B cell (primary cell): Measurements from ENCODE around the gene CUZD1. TPM values are rescaled to one million over a fixed set of nuclear protein-coding genes. Genes with fewer than 3 reads are reported as not detected.

Experiments used
- ATAC-seq: fragments of 200-7000 bp; cut with Tn5 transposase; one replicate; pipeline ENCODE4 v1.10.0; 2021; ENCODE audit warnings: low read depth, mild to moderate bottlenecking, moderate number of reproducible peaks, moderate library complexity
- CTCF ChIA-PET: fragments of 350-600 bp; sonication (Branson Sonifier 250); formaldehyde crosslinking; loops from one replicate; lab custom pipeline; 2021; ENCODE audit warnings: antibody characterized with exemption, inconsistent platforms; lab: Charles Lee
- POLR2A ChIA-PET: fragments of 350-600 bp; sonication (Branson Sonifier 250); formaldehyde crosslinking; loops from one replicate; lab custom pipeline; 2021; ENCODE audit warnings: antibody characterized with exemption; lab: Charles Lee
- DNase-seq: peaks from one replicate; pipeline ENCODE4 v3.0.0; 2013
- H2AFZ ChIP-seq: 2 replicates; pipeline ENCODE4 v1.6.1; 2012; ENCODE audit warnings: mild to moderate bottlenecking, low read depth, low read length; ENCODE audit not compliant: insufficient read depth, poor library complexity, severe bottlenecking
- H3K27ac ChIP-seq, 2 donors: 1 replicate in 1 of 2; 2 replicates in 1 of 2; pipeline ENCODE4 v1.5.1; 2012 to 2013; ENCODE audit warnings: low read length in 2 of 2, mild to moderate bottlenecking in 2 of 2, moderate library complexity in 1 of 2
- H3K27me3 ChIP-seq, 4 experiments: fragments of 200-600 bp in 1 of 4; sonication (generic) in 1 of 4; replicated peaks in 1 of 4; 1 replicate in 2 of 4; 2 replicates in 2 of 4; pipeline versions ENCODE4 v1.6.1 to v1.7.0; 2013 to 2016; ENCODE audit warnings: low read length in 3 of 4, mild to moderate bottlenecking in 2 of 4, mixed read lengths in 1 of 4, moderate library complexity in 1 of 4; ENCODE audit not compliant: insufficient read depth in 4 of 4, control insufficient read depth in 3 of 4; ENCODE audit errors: control extremely low read depth in 1 of 4
- H3K36me3 ChIP-seq, 2 experiments: replicated peaks in 1 of 2; 1 replicate in 1 of 2; 2 replicates in 1 of 2; pipeline versions ENCODE4 v1.6.1 to v1.7.1; 2013; ENCODE audit warnings: low read length in 1 of 2; ENCODE audit not compliant: insufficient read depth in 2 of 2, control insufficient read depth in 1 of 2; ENCODE audit errors: control extremely low read depth in 1 of 2, extremely low read depth in 1 of 2
- H3K4me1 ChIP-seq, 2 donors: fragments of 200-600 bp in 1 of 2; sonication (generic) in 1 of 2; 1 replicate in 1 of 2; 2 replicates in 1 of 2; pipeline versions ENCODE4 v1.5.1 to v1.6.1; 2013 to 2017; ENCODE audit warnings: low read length in 2 of 2; ENCODE audit not compliant: control insufficient read depth in 2 of 2, insufficient read depth in 2 of 2
- H3K4me2 ChIP-seq: replicated peaks from 2 replicates; pipeline ENCODE3; 2012; ENCODE audit warnings: mild to moderate bottlenecking, low read depth, low read length; ENCODE audit not compliant: poor library complexity, severe bottlenecking
- H3K4me3 ChIP-seq, 5 experiments: fragments of 200-600 bp in 1 of 5; sonication (generic) in 1 of 5; 1 replicate in 3 of 5; 2 replicates in 2 of 5; pipeline versions ENCODE4 v1.5.1 to v1.7.0; 2011 to 2016; ENCODE audit warnings: low read length in 4 of 5, mild to moderate bottlenecking in 4 of 5, low read depth in 2 of 5, control low read depth in 1 of 5, moderate library complexity in 1 of 5; ENCODE audit not compliant: insufficient read depth in 1 of 5; ENCODE audit errors: control extremely low read depth in 1 of 5, extremely low read depth in 1 of 5
- H3K79me2 ChIP-seq: fragments of 200-600 bp; sonication (generic); one replicate; pipeline ENCODE4 v1.6.0; 2016; ENCODE audit warnings: low read length; ENCODE audit not compliant: control insufficient read depth, insufficient read depth
- H3K9ac ChIP-seq: fragments of 200-600 bp; sonication (generic); 2 replicates; pipeline ENCODE4 v1.6.1; 2017; ENCODE audit warnings: mild to moderate bottlenecking, low read length, moderate library complexity
- H3K9me3 ChIP-seq, 3 donors: one replicate each; pipeline versions ENCODE4 v1.6.1 to v1.7.1; 2013; ENCODE audit warnings: low read length in 2 of 3; ENCODE audit not compliant: control insufficient read depth in 2 of 3, insufficient read depth in 1 of 3; ENCODE audit errors: control extremely low read depth in 1 of 3
- H4K20me1 ChIP-seq: 2 replicates; pipeline ENCODE4 v1.6.0; 2012; ENCODE audit warnings: mild to moderate bottlenecking, low read length; ENCODE audit not compliant: insufficient read depth, control insufficient read depth, poor library complexity, severe bottlenecking
- H3K27ac Mint-ChIP-seq: one replicate; pipeline ENCODE4 v1.8.0; 2021; ENCODE audit warnings: mixed read lengths
- H3K27me3 Mint-ChIP-seq: one replicate; pipeline ENCODE4 v1.8.0; 2021; ENCODE audit warnings: mixed read lengths
- H3K4me1 Mint-ChIP-seq: one replicate; pipeline ENCODE4 v1.8.0; 2021; ENCODE audit warnings: mixed read lengths
- H3K4me3 Mint-ChIP-seq: one replicate; pipeline ENCODE4 v1.8.0; 2021; ENCODE audit warnings: mixed read lengths
- H3K9me3 Mint-ChIP-seq: one replicate; pipeline ENCODE4 v1.8.0; 2022; ENCODE audit warnings: mixed read lengths; ENCODE audit not compliant: insufficient read depth
- EZH2 ChIP-seq: IDR thresholded peaks from 2 replicates; pipeline ENCODE4 v1.6.1; 2012; ENCODE audit warnings: borderline replicate concordance, low read depth, mild to moderate bottlenecking, moderate library complexity, low read length; ENCODE audit not compliant: insufficient read depth, poor library complexity, severe bottlenecking
- intact Hi-C: fragments of 100-400 bp; cut with micrococcal nuclease; formaldehyde crosslinking; loops from one replicate; pipeline ENCODE4 v1.10.0; 2022
- polyA plus RNA-seq: library from polyadenylated mRNA; depleted of rRNA; stranded (reverse); fragments of >200 nt; gene quantifications from 2 replicates; pipeline ENCODE4 v1.2.3, GENCODE V29; 2012
- total RNA-seq, 2 donors: library from RNA; stranded (reverse); fragments of 120-200 nt in 1 of 2; gene quantifications; 1 replicate in 1 of 2; 2 replicates in 1 of 2; pipeline versions ENCODE4 v1.2.3 to v1.2.4, GENCODE V29; 2013 to 2022
- TF ChIP-seq, protein P1 (sequence below): fragments of 200-600 bp; IDR thresholded peaks from one replicate; pipeline ENCODE4 v1.8.0; 2022; ENCODE audit warnings: antibody characterized with exemption, mild to moderate bottlenecking

The CUZD1 gene
- total and polyA plus RNA-seq, 2 donors (not counting 1 experiment from before 2014, with no cell fraction given): 2.1 to 3.3 TPM

DNA sequence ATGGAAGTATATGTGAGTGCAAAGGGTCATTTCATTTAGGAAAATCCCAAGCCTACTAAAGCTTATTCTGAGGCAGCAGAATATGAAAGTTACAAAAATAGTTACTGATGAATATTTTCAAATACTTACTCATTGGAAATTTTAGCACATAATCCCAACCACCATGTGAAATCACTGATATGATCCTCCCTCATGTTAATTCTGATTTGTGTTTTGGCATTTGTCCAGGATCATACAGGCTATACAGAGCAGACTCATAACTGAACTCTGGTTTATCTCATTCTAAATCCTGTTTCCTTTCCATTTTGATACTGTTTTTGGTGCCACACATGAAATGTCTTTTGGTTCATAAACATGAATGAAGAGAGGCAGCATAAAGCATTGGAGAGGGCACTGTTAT lies 37.1 kb upstream of the CUZD1 start:
- H3K4me3 Mint-ChIP-seq: no peak overlapping the region
- POLR2A ChIA-PET: no interaction called here
- intact Hi-C loops: no loop called here

More for the DNA sequence above, 37.1 kb upstream of the CUZD1 start:
- no peaks in the 10 kb centered on the region for H4K20me1 ChIP-seq
- TF ChIP-seq, protein P1, sequence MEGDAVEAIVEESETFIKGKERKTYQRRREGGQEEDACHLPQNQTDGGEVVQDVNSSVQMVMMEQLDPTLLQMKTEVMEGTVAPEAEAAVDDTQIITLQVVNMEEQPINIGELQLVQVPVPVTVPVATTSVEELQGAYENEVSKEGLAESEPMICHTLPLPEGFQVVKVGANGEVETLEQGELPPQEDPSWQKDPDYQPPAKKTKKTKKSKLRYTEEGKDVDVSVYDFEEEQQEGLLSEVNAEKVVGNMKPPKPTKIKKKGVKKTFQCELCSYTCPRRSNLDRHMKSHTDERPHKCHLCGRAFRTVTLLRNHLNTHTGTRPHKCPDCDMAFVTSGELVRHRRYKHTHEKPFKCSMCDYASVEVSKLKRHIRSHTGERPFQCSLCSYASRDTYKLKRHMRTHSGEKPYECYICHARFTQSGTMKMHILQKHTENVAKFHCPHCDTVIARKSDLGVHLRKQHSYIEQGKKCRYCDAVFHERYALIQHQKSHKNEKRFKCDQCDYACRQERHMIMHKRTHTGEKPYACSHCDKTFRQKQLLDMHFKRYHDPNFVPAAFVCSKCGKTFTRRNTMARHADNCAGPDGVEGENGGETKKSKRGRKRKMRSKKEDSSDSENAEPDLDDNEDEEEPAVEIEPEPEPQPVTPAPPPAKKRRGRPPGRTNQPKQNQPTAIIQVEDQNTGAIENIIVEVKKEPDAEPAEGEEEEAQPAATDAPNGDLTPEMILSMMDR: no peak
- no peak for TF ChIP-seq EZH2
- no peak overlapping the region for H3K27ac ChIP-seq
- no peak overlapping the region for H2AFZ ChIP-seq
- Mint-ChIP-seq H3K4me1 (peaks cover 25% of the 10 kb centered on the region), H3K9me3 (no peaks in the 10 kb centered on the region), H3K27ac (no peak overlapping the region), H3K27me3 (no peaks in the 10 kb centered on the region)
- CTCF ChIA-PET: no interaction called here
- H3K79me2 ChIP-seq: peaks cover 16% of the 10 kb centered on the region
- H3K4me1 ChIP-seq: peaks cover 12 to 17% of the 10 kb centered on the region in 2 donors
- H3K4me3 ChIP-seq: no peak overlapping the region
- no peaks in the 10 kb centered on the region for H3K27me3 ChIP-seq
- no peak for DNase-seq
- no peaks in the 10 kb centered on the region for H3K36me3 ChIP-seq
- H3K4me2 ChIP-seq: no peak overlapping the region
- H3K9me3 ChIP-seq: peaks cover 0 to 5% (median 0%) of the 10 kb centered on the region in 3 donors
- H3K9ac ChIP-seq: no peak overlapping the region
- no peak for ATAC-seq
